K562 (cell line): ENCODE results near the gene KCNAB1.

ENCODE experiments used
- EGR1 ChIP-seq: fragments of 450-650 bp; conservative IDR thresholded peaks from 2 replicates; pipeline ENCODE4 v1.6.1; 2017; ENCODE audit warnings: mild to moderate bottlenecking
- HDAC8 ChIP-seq: fragments of 450-650 bp; IDR thresholded peaks from 2 replicates; pipeline ENCODE4 v1.6.1; 2016; ENCODE audit warnings: mild to moderate bottlenecking, missing genetic modification characterization, moderate library complexity, missing compliant biosample characterization
- HEY1 ChIP-seq: fragments of 250-450 bp; sonication (Bioruptor Pico); IDR thresholded peaks from 2 replicates; pipeline ENCODE4 v1.5.0; 2020; ENCODE audit warnings: mild to moderate bottlenecking, moderate library complexity, borderline replicate concordance
- MTA2 ChIP-seq: fragments of 450-650 bp; IDR thresholded peaks from 2 replicates; pipeline ENCODE4 v1.6.1; 2016; ENCODE audit warnings: low read depth
- SP1 ChIP-seq: sonication (generic); formaldehyde crosslinking; IDR thresholded peaks from 2 replicates; pipeline ENCODE4 v1.8.1; 2022; ENCODE audit warnings: mild to moderate bottlenecking, missing genetic modification reagents
- SRF ChIP-seq, 2 experiments: fragments of 250-450, 450-650 bp in 1 of 2; sonication (Bioruptor Pico) in 1 of 2; sonication (generic) in 1 of 2; formaldehyde crosslinking; IDR thresholded peaks; 2 replicates each; pipeline versions ENCODE4 v1.5.0 to v1.5.1; 2020 to 2022; ENCODE audit warnings: mild to moderate bottlenecking in 1 of 2, missing genetic modification reagents in 1 of 2
- TCF7 ChIP-seq: sonication (generic); IDR thresholded peaks from 2 replicates; pipeline ENCODE4 v1.6.1; 2016; ENCODE audit warnings: antibody characterized with exemption, borderline replicate concordance
- ZBTB1 ChIP-seq: sonication (generic); formaldehyde crosslinking; IDR thresholded peaks from 2 replicates; pipeline ENCODE4 v1.8.1; 2023; ENCODE audit warnings: missing genetic modification reagents, low read depth, mild to moderate bottlenecking, borderline replicate concordance
- ZNF121 ChIP-seq: sonication (generic); formaldehyde crosslinking; conservative IDR thresholded peaks from 2 replicates; pipeline ENCODE4 v1.8.0; 2022; ENCODE audit warnings: missing genetic modification reagents
- ZNF146 ChIP-seq: IDR thresholded peaks from one replicate; pipeline ENCODE4 v1.6.1; 2018; ENCODE audit warnings: missing compliant biosample characterization; ENCODE audit not compliant: unreplicated experiment
- ZSCAN29 ChIP-seq: fragments of 450-650 bp; IDR thresholded peaks from 2 replicates; pipeline ENCODE4 v1.6.1; 2017
- TF ChIP-seq, protein P1 (sequence below), 3 experiments: IDR thresholded peaks in 2 of 3; conservative IDR thresholded peaks in 1 of 3; 2 replicates each; pipeline ENCODE4 v1.5.1; 2011 to 2012; ENCODE audit warnings: low read length in 3 of 3, mild to moderate bottlenecking in 3 of 3, control low read depth in 2 of 3, improper control_type of control experiment in 1 of 3, inconsistent platforms in 1 of 3, low read depth in 1 of 3, mixed read lengths in 1 of 3, moderate library complexity in 1 of 3; ENCODE audit not compliant: insufficient read depth in 2 of 3

DNA sequence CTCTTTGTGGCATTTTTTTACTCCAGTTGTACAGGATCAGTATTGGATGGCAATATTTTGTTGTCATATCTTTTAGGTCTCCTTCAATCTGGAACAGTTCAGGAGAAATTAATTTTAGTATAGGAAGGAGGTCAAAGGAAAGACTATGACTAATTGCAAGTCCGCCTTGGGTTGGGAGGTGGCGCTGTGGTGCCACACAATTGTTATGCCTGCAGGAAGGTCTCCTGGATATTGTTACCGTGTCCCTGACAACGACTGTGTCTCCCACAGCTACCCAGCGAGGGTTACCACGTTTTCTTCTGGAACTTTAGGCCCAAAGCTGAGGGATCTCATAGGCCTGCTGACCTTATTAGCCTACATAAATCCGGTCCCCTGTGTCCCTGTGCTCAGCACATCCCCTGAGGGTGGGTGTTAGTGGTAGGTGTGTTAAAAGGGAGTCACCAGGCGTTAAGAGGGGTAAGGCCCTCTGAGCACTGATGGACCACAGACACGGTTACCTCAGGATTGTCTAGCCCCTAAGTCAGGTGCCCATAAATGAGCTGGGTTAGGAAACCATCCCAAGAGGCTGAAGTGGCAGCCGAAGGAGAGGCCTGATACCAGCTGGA lies 31.5 kb downstream of the KCNAB1 start:
- TF ChIP-seq, protein P1, sequence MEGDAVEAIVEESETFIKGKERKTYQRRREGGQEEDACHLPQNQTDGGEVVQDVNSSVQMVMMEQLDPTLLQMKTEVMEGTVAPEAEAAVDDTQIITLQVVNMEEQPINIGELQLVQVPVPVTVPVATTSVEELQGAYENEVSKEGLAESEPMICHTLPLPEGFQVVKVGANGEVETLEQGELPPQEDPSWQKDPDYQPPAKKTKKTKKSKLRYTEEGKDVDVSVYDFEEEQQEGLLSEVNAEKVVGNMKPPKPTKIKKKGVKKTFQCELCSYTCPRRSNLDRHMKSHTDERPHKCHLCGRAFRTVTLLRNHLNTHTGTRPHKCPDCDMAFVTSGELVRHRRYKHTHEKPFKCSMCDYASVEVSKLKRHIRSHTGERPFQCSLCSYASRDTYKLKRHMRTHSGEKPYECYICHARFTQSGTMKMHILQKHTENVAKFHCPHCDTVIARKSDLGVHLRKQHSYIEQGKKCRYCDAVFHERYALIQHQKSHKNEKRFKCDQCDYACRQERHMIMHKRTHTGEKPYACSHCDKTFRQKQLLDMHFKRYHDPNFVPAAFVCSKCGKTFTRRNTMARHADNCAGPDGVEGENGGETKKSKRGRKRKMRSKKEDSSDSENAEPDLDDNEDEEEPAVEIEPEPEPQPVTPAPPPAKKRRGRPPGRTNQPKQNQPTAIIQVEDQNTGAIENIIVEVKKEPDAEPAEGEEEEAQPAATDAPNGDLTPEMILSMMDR (IDR thresholded peaks at IDR 0.05 in 2 of 3, conservative IDR thresholded peaks at IDR 0.05 in 1 of 3; ENCODE audit: insufficient read depth in 2 of 3, low read depth in 1 of 3, low read length in 3 of 3), result peak; percentile 79 to 92 (median 91)
- TF ChIP-seq ZNF121 (CRISPR knock-in tag), result no peak
- TF ChIP-seq EGR1, result no peak
- no peak for TF ChIP-seq ZSCAN29
- TF ChIP-seq HDAC8, result no peak
- no peak for TF ChIP-seq HEY1
- TF ChIP-seq TCF7, result no peak
- no peak for TF ChIP-seq MTA2
- no peak for TF ChIP-seq SRF (CRISPR knock-in tag; IDR thresholded peaks at IDR 0.05)
- TF ChIP-seq SP1 (CRISPR knock-in tag), result no peak
- no peak for TF ChIP-seq ZNF146 (CRISPR knock-in tag)
- no peak for TF ChIP-seq ZBTB1 (CRISPR knock-in tag)
